Measurements from ENCODE around the gene TGM1. TPM values are rescaled to one million over a fixed set of nuclear protein-coding genes. Genes with fewer than 3 reads are reported as not detected.

Gene TGM1
- total and polyA plus RNA-seq, 12 donors = 0.28 to 2.7 (median 0.89) TPM; not detected in 1

DNA sequence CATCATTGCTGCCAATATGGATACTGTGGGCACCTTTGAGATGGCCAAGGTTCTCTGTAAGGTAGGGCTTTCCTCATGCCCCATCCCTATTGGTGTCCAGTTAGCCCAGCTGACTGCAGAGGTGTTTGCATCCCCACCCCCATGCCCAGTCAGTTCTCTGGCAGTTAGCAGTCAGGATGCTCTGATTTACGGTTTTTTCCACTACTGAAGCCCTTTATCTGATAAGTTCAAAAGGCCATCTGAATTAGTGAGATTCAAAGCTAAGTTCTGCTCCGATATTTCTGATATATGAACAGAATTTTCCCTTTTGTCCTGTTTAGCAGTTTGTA is 29.5 kb downstream of the TGM1 start:
- Histone ChIP-seq H3K36me3 (replicated peaks in 1 of 2) (peaks cover 0 to 39% of the 10 kb centered on the region in 2 donors), H3K4me1 (replicated peaks in 1 of 2) (peaks cover 29 to 47% of the 10 kb centered on the region in 2 donors)
- WGBS, 4 donors = 34 to 50% (median 43%) methylated on average over 2 of the region's 2 CpGs

DNA sequence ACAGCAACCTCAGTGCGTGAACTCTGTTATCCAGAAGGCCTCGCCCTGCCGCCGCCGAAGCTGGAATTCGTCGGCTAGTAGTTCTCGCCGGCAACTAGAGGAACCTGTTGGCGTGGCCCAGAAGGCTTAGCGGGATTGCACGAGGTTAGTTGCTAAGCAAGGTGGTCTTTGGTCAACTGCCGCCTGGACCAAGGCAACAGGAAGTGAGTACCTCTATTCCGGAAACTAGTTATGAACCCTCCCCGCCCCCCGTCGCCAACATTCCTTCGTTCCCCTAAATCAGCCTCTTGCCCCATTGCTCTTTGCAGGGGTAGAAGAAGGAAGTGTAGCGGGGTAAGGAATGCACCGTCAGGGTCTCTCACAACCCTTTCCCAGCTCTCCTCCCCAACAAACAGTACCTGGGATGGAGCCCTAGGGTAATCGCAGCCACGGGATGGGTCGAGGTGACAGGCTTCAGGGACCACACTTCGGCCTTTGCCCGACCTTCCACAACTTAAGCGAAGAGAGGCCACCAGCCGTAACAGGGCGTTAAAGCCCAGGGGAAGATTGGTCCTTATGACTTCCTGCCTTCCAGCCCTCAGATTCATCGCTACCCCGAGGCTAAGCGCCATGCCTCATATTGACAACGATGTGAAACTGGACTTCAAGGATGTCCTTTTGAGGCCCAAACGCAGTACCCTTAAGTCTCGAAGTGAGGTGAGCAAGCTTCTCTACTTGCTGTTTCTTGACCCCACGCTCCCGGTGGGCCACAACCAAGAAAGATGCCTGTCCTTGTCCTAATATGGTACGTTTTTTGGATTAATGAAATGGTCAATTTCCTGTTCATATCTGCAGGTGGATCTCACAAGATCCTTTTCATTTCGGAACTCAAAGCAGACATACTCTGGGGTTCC is 30.1 kb downstream of the TGM1 start, which contains the start of gene GMPR2:
Gene GMPR2, plus strand, starts transcription at position 285 of the 893 bp plus-strand sequence. Its CDS starts 325 bp downstream, at position 610.
- Histone ChIP-seq H3K36me3 (replicated peaks in 1 of 2) (peaks cover 0 to 39% of the 10 kb centered on the region in 2 donors), H3K4me1 (replicated peaks in 1 of 2) (peaks cover 29 to 47% of the 10 kb centered on the region in 2 donors), H3K9me3 (replicated peaks in 1 of 3) (no peaks in the 10 kb centered on the region), H3K27me3 (no peaks in the 10 kb centered on the region), H3K4me3 (peak within 1 kb of the TSS; percentile 23 to 86 (median 78)), H3K27ac (peak within 1 kb of the TSS; percentile 45 to 99 (median 82))
- 3 to 4% (median 4%) methylated on average over 23 to 38 of the region's 38 CpGs for WGBS, 4 donors
- DNase-seq = peak in 4 of 7 donors; percentile 20 to 86 (median 80)
- intact Hi-C loops (cut with DNase I) = no loop called here
- TF ChIP-seq, protein P1, sequence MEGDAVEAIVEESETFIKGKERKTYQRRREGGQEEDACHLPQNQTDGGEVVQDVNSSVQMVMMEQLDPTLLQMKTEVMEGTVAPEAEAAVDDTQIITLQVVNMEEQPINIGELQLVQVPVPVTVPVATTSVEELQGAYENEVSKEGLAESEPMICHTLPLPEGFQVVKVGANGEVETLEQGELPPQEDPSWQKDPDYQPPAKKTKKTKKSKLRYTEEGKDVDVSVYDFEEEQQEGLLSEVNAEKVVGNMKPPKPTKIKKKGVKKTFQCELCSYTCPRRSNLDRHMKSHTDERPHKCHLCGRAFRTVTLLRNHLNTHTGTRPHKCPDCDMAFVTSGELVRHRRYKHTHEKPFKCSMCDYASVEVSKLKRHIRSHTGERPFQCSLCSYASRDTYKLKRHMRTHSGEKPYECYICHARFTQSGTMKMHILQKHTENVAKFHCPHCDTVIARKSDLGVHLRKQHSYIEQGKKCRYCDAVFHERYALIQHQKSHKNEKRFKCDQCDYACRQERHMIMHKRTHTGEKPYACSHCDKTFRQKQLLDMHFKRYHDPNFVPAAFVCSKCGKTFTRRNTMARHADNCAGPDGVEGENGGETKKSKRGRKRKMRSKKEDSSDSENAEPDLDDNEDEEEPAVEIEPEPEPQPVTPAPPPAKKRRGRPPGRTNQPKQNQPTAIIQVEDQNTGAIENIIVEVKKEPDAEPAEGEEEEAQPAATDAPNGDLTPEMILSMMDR (IDR thresholded peaks at IDR 0.05) = no peak
- TF ChIP-seq POLR2A (IDR thresholded peaks at IDR 0.05) = peak; percentile 11 to 71

More for the DNA sequence above, 29.5 kb downstream of the TGM1 start:
- Histone ChIP-seq H3K4me3 (peak overlapping the region in 1 of 4 donors; percentile 81), H3K9me3 (replicated peaks in 1 of 3) (no peaks in the 10 kb centered on the region), H3K27me3 (no peaks in the 10 kb centered on the region), H3K27ac (peak overlapping the region; percentile 45 to 99 (median 82))
- TF ChIP-seq POLR2A (IDR thresholded peaks at IDR 0.05) = no peak
- TF ChIP-seq, protein P1 (IDR thresholded peaks at IDR 0.05) = no peak
- intact Hi-C loops (cut with DNase I) = no loop called here
- DNase-seq = peak in 6 of 7 donors; percentile 49 to 89 (median 64)

GRCh38 chr14:24232121-24232644 is 30.8 kb downstream of the TGM1 start, which contains the start of gene NEDD8:
TSS of gene NEDD8 (minus strand) at chr14:24232367. CDS start at chr14:24232267, 100 bp downstream.
- peaks cover 29 to 47% of the 10 kb centered on the region in 2 donors for H3K4me1 ChIP-seq (replicated peaks in 1 of 2)
- peak within 1 kb of the TSS; percentile 23 to 86 (median 78) for H3K4me3 ChIP-seq
- H3K27ac ChIP-seq = peak within 1 kb of the TSS; percentile 45 to 99 (median 82)
- intact Hi-C loops (cut with DNase I) = no loop called here
- H3K27me3 ChIP-seq = no peaks in the 10 kb centered on the region
- peaks cover 0 to 38% of the 10 kb centered on the region in 2 donors for H3K36me3 ChIP-seq (replicated peaks in 1 of 2)
- DNase-seq = peak; percentile 86 to 97 (median 94)
- TF ChIP-seq POLR2A (IDR thresholded peaks at IDR 0.05) = peak in 1 of 2 donors; percentile 13
- TF ChIP-seq, protein P1 (IDR thresholded peaks at IDR 0.05) = no peak
- H3K9me3 ChIP-seq (replicated peaks in 1 of 3) = no peaks in the 10 kb centered on the region
- 0% methylated on average over 14 to 30 of the region's 30 CpGs for WGBS, 4 donors
